HT1080 (cell line): ENCODE data around the gene C15orf40. TPM values are rescaled to one million over a fixed set of nuclear protein-coding genes. Genes with fewer than 3 reads are reported as not detected.
"Not testable (repeated sequence)": the region's sequence is repeated elsewhere in the genome, so short reads cannot be mapped to it uniquely, and the experiment has no call there.

Experiments
- DNase-seq: peaks from one replicate; pipeline ENCODE4 v3.0.0-alpha.2; 2015; ENCODE audit warnings: low read depth
- total RNA-seq: library from RNA; depleted of rRNA; stranded (reverse); fragments of >200 nt; shearing (Covaris generic); gene quantifications from 2 replicates; pipeline ENCODE4 v1.2.3, GENCODE V29; 2014; rRNA removed

C15orf40 gene
- total RNA-seq, 1 experiment from 2014 or later: 58.0 TPM

DNA sequence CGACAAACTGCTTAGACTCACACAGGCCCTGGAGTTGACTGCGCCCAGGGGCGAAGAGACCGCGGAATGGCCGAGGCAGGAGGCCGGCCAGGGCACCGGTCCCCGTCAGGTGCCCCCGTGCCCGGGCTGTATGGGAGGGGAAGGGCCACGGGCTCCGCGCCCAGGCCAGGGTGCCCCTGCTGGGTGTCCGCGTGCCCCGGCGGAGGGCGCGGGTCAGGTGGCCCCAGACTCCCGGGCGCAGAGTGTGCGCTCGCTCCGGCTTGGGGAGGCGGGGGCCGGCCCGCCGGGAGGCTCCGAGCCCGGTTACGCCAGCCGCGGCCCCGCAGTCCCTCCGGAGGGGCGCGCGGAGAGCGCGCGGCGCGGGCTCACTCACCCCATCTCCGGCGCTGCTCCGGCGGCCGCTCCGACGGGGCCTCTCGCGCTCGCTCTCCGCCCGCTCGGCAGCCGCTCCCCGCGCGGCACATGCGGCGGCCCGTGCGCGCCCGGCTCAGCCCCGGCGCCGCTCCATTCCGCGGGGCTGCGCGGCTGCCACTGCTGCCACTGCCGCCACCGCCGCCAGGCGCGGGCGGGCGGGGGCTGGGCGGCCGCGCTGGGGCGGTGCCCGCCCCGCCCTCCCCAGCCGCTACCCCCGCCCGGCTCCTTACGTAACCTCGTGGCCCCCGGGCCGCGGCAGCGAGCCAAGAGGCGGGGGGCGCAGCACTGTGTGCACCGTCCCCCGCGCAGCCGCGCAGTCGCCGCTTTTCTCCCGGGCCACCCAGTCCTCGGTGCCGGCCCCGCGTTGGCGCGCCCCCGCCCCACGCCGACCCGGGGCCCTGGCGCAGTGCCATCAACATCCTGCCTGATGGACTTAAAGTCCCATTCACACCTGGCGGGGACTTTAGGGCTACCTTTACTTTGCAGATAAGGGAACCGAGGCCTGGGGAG lies 59.0 kb downstream of the C15orf40 start, which contains the start of gene HOMER2:
Gene HOMER2 (minus strand): TSS at position 563 of the 924 bp plus-strand sequence. CDS start 185 bp downstream, at position 378.
- DNase-seq: no peak

DNA sequence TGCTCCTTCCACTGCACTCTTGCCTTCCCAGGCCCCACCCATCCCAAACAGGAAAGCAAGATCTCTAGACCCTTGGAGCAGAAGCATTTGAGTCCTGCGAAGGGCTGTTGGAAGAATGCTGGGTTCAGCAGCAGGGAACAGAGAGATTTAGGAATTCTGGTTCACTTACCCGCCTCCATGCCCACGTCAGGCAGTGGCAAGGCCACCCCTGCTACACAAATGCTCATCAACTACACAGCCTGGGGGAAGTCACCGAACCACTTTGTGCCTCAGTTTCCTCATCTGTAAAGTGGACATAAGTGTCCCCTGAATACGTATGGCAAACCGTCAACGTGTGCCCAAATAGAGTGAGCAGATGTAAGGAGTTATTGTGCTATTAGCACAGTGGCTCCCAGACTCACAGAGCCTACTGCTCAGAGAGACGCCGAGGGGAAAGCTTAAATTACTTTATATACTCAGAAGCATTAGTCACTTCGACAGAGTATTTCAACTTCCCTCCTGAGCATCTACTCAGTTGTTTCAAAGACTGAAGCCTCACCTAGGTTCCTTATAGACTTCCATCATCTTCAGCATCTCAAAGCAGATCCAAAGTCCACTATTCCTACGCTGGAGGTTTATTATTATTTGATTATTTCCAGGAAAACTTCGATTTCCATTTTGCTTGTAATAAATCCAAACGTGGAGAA lies 59.8 kb downstream of the C15orf40 start:
- DNase-seq: peak; percentile 24

DNA sequence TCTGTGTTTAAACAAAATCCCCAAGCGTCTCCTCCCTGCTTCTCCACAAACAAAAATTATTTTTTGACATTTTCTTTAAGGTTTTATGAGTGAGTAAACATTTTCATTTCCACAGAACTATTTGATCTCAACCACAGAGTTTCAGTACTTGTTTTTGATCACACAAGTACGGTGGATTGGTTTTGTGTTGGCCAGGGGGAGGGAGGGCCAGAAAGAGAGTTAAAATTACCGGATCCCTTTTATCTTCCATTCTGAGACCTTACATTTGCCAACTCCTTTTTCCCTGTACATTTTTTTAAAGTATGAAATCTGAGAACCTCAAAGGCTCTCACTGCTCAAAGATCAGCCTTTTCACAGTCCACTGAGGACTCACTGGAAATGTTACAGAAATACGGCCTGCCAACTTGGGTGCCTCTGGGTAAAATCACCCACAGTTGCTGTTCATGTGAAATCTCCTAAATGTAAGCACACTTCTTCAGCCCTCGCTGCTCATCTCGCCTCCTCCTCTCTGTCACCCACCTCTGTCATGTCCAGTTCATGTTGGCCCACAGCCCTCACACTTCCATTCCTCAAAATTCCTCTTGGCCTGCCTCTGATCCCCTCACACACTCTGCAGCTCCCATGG lies 60.6 kb downstream of the C15orf40 start:
- DNase-seq: no peak

DNA sequence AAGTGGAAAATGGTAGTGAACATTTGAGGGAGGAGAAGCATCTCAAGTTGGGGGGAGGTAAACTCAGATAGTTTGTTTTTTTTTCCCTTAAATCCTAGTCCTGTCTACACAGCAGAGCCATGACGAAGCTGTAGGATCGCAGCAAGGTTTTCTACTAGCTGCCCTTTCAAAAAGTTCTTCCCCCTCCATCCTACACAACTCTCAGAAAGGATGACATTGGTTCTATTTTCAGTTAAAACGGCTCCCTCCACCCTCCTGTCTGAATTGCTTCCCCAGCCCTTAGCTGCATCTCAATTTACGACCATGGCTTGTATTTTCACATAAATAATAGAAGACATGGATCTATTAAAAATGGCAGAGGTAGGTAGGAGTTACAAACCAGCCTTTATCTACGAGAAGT lies 61.1 kb downstream of the C15orf40 start:
- DNase-seq: no peak

DNA sequence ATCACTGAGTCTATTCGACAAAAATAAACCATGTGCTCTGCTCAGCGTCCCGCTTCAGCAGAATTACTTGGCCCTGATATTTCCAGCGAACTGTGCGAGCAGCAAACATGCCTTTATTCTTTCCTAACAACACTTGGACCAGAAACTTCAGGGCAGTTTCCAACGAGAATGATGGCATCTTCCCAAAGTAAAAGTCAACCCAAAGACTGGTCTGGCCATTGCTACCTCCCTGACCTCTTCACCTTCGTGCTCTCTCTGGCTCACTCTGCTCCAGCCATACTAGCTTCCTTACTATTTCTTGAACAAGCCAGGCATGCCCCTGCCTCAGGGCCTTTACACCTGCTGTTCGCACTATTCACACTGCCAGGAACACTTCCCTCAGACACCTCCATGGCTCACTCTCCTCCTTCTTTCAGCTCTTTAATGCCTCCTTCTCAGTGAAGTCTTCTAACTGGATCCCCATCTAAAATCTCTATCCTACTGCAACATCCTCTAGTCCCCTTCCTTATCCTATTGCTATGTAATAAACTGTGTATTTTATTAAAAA lies 65.2 kb downstream of the C15orf40 start:
- DNase-seq: no peak

DNA sequence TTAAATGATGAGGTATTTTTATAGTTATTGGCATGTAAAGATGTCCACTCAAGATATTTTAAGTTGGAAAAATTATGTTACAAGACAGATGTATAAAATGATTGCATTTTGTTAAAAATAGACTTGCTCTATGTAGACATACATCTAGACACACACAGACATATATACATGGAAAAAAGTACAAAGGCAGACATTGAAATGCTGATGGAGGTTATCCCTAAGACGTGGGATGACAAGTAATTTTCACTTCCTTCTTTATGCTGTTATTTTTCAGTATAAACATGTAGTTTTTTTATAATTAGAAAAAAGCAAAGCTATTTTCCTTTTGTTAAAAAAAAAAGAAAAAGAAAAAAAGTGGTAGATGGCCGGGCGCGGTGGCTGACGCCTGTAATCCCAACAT lies 66.1 kb downstream of the C15orf40 start:
- DNase-seq: no peak

DNA sequence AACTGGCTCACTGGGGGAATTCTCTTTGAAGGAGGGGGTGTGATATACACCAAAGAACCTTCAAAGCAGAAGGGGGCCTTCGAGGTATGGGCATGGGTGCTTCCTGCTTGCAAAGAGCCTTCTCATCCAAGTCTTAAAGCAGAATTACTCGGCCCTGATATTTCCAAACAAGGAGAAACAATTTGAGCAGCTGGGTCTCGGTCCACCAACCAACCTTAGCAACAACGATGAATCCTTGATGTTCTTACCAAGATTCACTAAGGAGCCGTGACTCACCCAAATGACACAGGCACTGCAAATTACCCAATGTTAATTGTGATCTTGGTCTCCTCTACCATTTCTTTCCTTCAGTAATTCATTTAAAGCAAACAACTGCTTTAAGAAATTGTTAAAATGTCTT lies 66.6 kb downstream of the C15orf40 start:
- peak; percentile 78 for DNase-seq

DNA sequence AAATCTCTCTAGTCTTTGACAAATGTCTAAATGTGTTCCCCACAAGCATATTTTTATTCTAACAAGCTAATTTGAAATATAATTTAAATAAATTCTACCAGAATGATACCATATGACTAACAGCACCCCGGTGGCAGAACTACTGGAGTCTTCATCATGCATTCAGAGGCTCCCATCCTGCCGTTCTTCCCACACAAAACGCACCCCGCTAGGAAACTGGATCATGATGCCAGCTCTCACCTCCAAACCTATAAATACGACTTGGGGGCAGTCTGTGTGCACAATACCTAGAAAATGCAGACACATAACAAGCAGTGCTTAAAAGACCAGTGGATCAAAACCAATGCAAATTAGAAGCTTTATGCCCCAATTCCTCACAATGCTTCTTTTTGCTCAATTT lies 67.4 kb downstream of the C15orf40 start:
- DNase-seq: no peak

DNA sequence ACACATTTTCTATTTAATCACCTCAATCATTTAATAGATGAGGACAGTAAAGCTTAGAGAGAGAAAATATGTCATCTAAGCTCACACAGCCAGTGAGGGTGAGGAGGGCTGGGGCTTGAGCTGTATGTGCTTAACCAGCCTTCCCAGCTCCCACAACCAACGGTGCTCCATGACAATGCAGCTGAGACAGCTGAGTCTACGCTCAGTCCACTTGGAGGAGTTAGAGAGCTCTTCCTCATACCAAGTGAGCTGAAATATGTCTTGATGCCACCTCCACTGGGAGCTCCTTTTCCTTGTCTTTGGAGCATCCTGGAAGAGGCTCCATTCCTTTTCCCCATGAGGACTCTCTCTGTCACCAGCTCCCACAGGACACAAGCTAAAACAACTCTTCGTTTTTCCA lies 68.3 kb downstream of the C15orf40 start:
- peak; percentile 18 for DNase-seq

DNA sequence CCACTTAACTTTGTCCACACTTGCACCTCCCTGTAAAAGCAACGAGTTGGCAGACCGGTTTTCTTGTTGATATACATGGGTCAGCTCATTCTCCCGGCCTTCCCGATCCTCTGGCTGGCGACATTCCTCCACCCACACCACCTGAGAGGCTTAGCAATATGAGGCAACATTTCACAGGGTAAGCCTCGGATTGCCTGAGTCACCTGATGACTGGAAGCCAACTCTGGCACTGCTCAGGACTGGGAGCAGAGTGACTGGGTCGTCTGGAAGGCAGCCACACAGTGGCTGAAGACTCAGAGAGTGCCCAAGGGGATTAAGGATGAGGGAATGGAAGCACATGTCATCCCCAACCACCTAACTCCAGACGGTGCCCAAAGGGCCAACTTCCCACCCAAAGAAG lies 68.7 kb downstream of the C15orf40 start:
- DNase-seq: peak; percentile 82

DNA sequence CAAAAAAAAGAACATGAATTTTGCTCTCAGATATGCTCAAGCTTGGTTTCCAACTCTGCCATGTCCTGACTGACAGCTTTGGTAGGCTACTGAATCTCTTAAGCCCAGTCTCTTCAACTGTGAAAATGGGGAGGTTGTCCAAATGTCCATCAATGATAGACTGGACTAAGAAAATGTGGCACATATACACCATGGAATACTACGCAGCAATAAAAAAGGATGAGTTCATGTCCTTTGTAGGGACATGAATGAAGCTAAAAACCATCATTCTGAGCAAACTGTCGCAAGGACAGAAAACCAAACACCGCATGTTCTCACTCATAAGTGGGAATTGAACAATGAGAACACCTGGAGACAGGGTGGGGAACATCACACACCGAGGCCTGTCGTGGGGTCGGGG lies 71.8 kb downstream of the C15orf40 start:
- DNase-seq: not testable (repeated sequence)

Other genes with a start within 250 kb of the C15orf40 start
- not detected in 2 replicates for gene FSD2, start 205.6 kb downstream of the C15orf40 start, total RNA-seq
- gene WHAMM, start 202.0 kb downstream of the C15orf40 start, total RNA-seq: 2.9 and 3.6 TPM in 2 replicates
- gene HOMER2, start 58.9 kb downstream of the C15orf40 start, total RNA-seq: 27.1 and 28.6 TPM in 2 replicates
- 37.6 and 37.9 TPM in 2 replicates for gene RAMAC, start 25.4 kb downstream of the C15orf40 start, total RNA-seq
- gene BTBD1, start 55.6 kb upstream of the C15orf40 start, total RNA-seq: 95.0 and 108 TPM in 2 replicates
- gene TM6SF1, start 96.0 kb upstream of the C15orf40 start, total RNA-seq: not detected in 2 replicates
- gene HDGFL3, start 196.2 kb upstream of the C15orf40 start, total RNA-seq: 39.8 and 47.8 TPM in 2 replicates